Hindlimb muscle (tissue), 1 donor: ENCODE results near the gene KIAA1614. TPM values are rescaled to one million over a fixed set of nuclear protein-coding genes. Genes with fewer than 3 reads are reported as not detected.

Experiments
- DNase-seq: peaks from one replicate; pipeline ENCODE4 v3.0.0-alpha.2; 2013
- polyA plus RNA-seq: library from polyadenylated mRNA; unstranded; fragments of 120-200 nt; gene quantifications from one replicate; pipeline ENCODE4 v1.2.1, GENCODE V29; 2013; ENCODE audit not compliant: insufficient read length

KIAA1614 gene
- polyA plus RNA-seq, 1 donor = 16.8 TPM

GRCh38 chr1:180907313-180908055, 5.2 kb upstream of the KIAA1614 start:
- no peak for DNase-seq

GRCh38 chr1:180908074-180908765, 4.5 kb upstream of the KIAA1614 start:
- no peak for DNase-seq

- no peak for DNase-seq
These were observed 3.7 kb upstream of the KIAA1614 start for GRCh38 chr1:180909005-180909414.

- DNase-seq = no peak
These were observed 3.2 kb upstream of the KIAA1614 start for GRCh38 chr1:180909462-180909976.

- no peak for DNase-seq
These were observed 981 bp upstream of the KIAA1614 start for GRCh38 chr1:180911640-180912191.

- DNase-seq = no peak
These were observed 391 bp upstream of the KIAA1614 start for GRCh38 chr1:180912211-180912800.

- DNase-seq = no peak
These were observed 2.8 kb downstream of the KIAA1614 start for GRCh38 chr1:180915426-180915965.

- DNase-seq = no peak
These were observed 3.5 kb downstream of the KIAA1614 start for GRCh38 chr1:180916012-180916770.

GRCh38 chr1:180916771-180917170, 4.1 kb downstream of the KIAA1614 start:
- no peak for DNase-seq

- no peak for DNase-seq
These were observed 4.8 kb downstream of the KIAA1614 start for GRCh38 chr1:180917306-180918065.

GRCh38 chr1:180918519-180918918, 5.8 kb downstream of the KIAA1614 start:
- no peak for DNase-seq

- no peak for DNase-seq
These were observed 6.5 kb downstream of the KIAA1614 start for GRCh38 chr1:180919183-180919700.

- DNase-seq = no peak
These were observed 7.5 kb downstream of the KIAA1614 start for GRCh38 chr1:180920193-180920592.

GRCh38 chr1:180920702-180921101, 8.0 kb downstream of the KIAA1614 start:
- no peak for DNase-seq

- no peak for DNase-seq
These were observed 8.7 kb downstream of the KIAA1614 start for GRCh38 chr1:180921386-180921785.

GRCh38 chr1:180921891-180922630, 9.4 kb downstream of the KIAA1614 start:
- DNase-seq = no peak

GRCh38 chr1:180922631-180923015, 9.9 kb downstream of the KIAA1614 start:
- no peak for DNase-seq

- DNase-seq = no peak
These were observed 10.5 kb downstream of the KIAA1614 start for GRCh38 chr1:180923021-180923841.

- no peak for DNase-seq
These were observed 11.2 kb downstream of the KIAA1614 start for GRCh38 chr1:180923887-180924286.
